ENCODE data around the gene OR2T10.

The OR2T10 gene

DNA sequence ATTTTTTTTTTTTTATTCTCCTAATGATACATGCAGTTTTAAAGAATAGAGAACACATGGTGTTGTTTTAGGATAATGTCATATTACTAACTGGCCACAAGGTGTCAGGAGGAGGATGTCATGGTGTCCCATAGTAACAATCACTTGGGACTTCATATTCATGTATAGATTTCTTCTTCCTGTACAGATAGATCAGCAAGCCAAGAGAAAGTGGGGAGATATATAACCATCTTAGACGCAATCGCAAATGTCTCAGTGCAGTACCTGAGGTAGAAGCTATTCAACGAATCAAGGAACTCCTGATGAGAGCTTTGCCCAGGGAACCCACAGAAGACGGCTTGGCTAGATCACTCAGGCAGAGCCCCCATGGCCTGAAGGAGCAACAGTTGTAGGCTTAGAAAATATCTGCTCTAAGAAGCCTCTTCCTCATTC, 25.1 kb upstream of the OR2T10 start:
- Histone ChIP-seq H3K36me3 (ENCODE audit: low read depth) (no peaks in the 10 kb centered on the region), H3K27me3 (ENCODE audit: insufficient read depth, poor library complexity, severe bottlenecking) (no peaks in the 10 kb centered on the region), H3K4me3 (ENCODE audit: severe bottlenecking) (no peak overlapping the region), H3K9me3 (ENCODE audit: severe bottlenecking) (no peaks in the 10 kb centered on the region), H3K4me1 (ENCODE audit: insufficient read depth, poor library complexity, severe bottlenecking) (no peaks in the 10 kb centered on the region), H3K27ac (ENCODE audit: poor library complexity, severe bottlenecking) (no peak overlapping the region)
- TF ChIP-seq, protein P1, sequence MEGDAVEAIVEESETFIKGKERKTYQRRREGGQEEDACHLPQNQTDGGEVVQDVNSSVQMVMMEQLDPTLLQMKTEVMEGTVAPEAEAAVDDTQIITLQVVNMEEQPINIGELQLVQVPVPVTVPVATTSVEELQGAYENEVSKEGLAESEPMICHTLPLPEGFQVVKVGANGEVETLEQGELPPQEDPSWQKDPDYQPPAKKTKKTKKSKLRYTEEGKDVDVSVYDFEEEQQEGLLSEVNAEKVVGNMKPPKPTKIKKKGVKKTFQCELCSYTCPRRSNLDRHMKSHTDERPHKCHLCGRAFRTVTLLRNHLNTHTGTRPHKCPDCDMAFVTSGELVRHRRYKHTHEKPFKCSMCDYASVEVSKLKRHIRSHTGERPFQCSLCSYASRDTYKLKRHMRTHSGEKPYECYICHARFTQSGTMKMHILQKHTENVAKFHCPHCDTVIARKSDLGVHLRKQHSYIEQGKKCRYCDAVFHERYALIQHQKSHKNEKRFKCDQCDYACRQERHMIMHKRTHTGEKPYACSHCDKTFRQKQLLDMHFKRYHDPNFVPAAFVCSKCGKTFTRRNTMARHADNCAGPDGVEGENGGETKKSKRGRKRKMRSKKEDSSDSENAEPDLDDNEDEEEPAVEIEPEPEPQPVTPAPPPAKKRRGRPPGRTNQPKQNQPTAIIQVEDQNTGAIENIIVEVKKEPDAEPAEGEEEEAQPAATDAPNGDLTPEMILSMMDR (IDR thresholded peaks at IDR 0.05; ENCODE audit: poor library complexity, severe bottlenecking): peak; percentile 42
- no peak for DNase-seq (ENCODE audit: low spot score)
- no peak for ATAC-seq (ENCODE audit: low read depth)

DNA sequence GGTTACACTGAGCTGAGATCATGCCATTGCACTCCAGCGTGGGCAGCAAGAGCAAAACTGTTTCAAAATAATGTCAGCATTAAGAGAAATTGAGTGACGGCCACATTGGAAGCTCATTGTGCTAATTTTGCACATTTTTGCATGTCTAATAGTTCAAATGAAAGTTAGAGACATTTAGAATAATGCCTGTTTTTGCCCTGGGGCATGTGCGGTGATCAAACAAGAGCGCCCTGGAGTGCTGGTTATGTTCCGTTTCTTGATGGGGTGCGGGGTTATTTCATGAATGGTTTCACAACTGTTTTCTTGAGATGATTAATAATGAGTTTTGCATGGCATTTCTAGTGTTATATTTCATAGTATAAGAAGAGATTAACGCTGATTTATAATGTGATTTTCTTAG, 24.3 kb upstream of the OR2T10 start:
- no peak overlapping the region for H3K4me3 ChIP-seq (ENCODE audit: severe bottlenecking)
- no peak for DNase-seq (ENCODE audit: low spot score)
- H3K27ac ChIP-seq (ENCODE audit: poor library complexity, severe bottlenecking): no peak overlapping the region
- no peaks in the 10 kb centered on the region for H3K27me3 ChIP-seq (ENCODE audit: insufficient read depth, poor library complexity, severe bottlenecking)
- H3K4me1 ChIP-seq (ENCODE audit: insufficient read depth, poor library complexity, severe bottlenecking): no peaks in the 10 kb centered on the region
- no peaks in the 10 kb centered on the region for H3K9me3 ChIP-seq (ENCODE audit: severe bottlenecking)
- ATAC-seq (ENCODE audit: low read depth): no peak
- no peaks in the 10 kb centered on the region for H3K36me3 ChIP-seq (ENCODE audit: low read depth)
- TF ChIP-seq, protein P1 (IDR thresholded peaks at IDR 0.05; ENCODE audit: poor library complexity, severe bottlenecking): no peak

DNA sequence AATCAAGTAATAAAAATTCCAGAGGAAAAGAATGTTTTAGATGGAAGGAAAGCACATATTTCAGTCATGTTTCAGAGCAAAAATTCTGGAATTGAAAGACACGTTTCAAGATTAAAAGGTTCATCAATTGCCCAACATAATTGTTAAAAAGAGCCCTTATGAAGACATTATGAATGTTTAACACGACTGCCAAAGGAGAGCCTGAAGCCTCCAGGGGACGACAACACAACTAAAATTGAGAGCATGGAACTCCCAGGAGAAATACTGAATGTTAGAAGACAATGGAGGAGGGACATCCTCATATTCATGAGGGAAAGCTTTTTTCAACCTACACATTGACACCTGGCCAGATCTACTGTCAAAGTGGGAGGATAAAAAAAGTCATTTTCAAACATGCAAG, 21.4 kb upstream of the OR2T10 start:
- no peak overlapping the region for H3K27ac ChIP-seq (ENCODE audit: poor library complexity, severe bottlenecking)
- no peaks in the 10 kb centered on the region for H3K9me3 ChIP-seq (ENCODE audit: severe bottlenecking)
- no peak overlapping the region for H3K4me3 ChIP-seq (ENCODE audit: severe bottlenecking)
- ATAC-seq (ENCODE audit: low read depth) (no peak), DNase-seq (ENCODE audit: low spot score) (no peak)
- no peaks in the 10 kb centered on the region for H3K27me3 ChIP-seq (ENCODE audit: insufficient read depth, poor library complexity, severe bottlenecking)
- no peaks in the 10 kb centered on the region for H3K36me3 ChIP-seq (ENCODE audit: low read depth)
- TF ChIP-seq, protein P1 (IDR thresholded peaks at IDR 0.05; ENCODE audit: poor library complexity, severe bottlenecking): peak; percentile 40
- no peaks in the 10 kb centered on the region for H3K4me1 ChIP-seq (ENCODE audit: insufficient read depth, poor library complexity, severe bottlenecking)

DNA sequence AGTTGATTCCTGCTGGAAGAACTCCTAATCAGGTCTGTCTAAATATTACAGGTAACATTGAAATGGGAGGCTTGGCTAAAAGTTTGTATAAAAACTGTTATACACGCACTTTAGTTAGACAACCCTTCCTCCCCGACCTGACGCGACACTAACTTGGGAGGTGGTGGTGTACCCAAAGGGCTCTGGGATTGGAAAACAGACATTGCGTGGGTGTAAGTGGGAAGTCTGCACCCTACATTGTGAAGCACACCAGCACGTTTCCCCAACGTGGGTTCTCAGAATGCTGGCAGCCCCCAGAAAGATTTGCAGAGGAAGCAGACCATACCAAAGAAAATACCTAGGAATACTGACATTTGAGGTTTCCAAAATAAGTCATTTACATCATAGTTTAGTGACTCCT, 20.6 kb upstream of the OR2T10 start:
- no peaks in the 10 kb centered on the region for H3K36me3 ChIP-seq (ENCODE audit: low read depth)
- no peaks in the 10 kb centered on the region for H3K27me3 ChIP-seq (ENCODE audit: insufficient read depth, poor library complexity, severe bottlenecking)
- TF ChIP-seq, protein P1 (IDR thresholded peaks at IDR 0.05; ENCODE audit: poor library complexity, severe bottlenecking): no peak
- no peak overlapping the region for H3K4me3 ChIP-seq (ENCODE audit: severe bottlenecking)
- ATAC-seq (ENCODE audit: low read depth) (no peak), DNase-seq (ENCODE audit: low spot score) (no peak)
- H3K27ac ChIP-seq (ENCODE audit: poor library complexity, severe bottlenecking): no peak overlapping the region
- no peaks in the 10 kb centered on the region for H3K9me3 ChIP-seq (ENCODE audit: severe bottlenecking)
- H3K4me1 ChIP-seq (ENCODE audit: insufficient read depth, poor library complexity, severe bottlenecking): no peaks in the 10 kb centered on the region

DNA sequence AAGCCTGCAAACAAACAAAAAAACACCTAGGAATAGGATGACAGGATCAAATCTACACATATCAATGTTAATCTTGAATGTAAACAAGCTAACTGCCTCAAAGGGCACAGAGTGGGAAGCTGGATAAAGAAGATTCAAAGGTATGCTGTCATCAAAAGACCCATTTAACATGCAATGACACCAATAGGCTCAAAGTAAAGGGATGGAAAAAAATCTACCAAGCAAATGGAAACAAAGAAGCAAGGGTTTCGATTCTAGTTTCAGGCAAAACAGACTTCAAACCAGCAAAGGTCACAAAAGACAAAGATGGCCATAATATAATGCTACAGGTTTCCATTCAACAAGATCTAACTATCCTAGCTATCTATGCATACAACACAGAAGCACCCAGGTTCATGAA, 16.2 kb upstream of the OR2T10 start:
- Histone ChIP-seq H3K27ac (ENCODE audit: poor library complexity, severe bottlenecking) (no peak overlapping the region), H3K9me3 (ENCODE audit: severe bottlenecking) (no peaks in the 10 kb centered on the region), H3K4me1 (ENCODE audit: insufficient read depth, poor library complexity, severe bottlenecking) (no peaks in the 10 kb centered on the region), H3K36me3 (ENCODE audit: low read depth) (no peaks in the 10 kb centered on the region), H3K27me3 (ENCODE audit: insufficient read depth, poor library complexity, severe bottlenecking) (no peaks in the 10 kb centered on the region), H3K4me3 (ENCODE audit: severe bottlenecking) (no peak overlapping the region)
- ATAC-seq (ENCODE audit: low read depth) (no peak), DNase-seq (ENCODE audit: low spot score) (no peak)
- TF ChIP-seq, protein P1 (IDR thresholded peaks at IDR 0.05; ENCODE audit: poor library complexity, severe bottlenecking): no peak

Data from RWPE2 (cell line).